Hepatocyte (in vitro differentiated cells): Measurements from ENCODE around the gene CDC42BPB.
"Not testable (repeated sequence)": the region's sequence is repeated elsewhere in the genome, so short reads cannot be mapped to it uniquely, and the experiment has no call there.

Experiments used
- CTCF ChIP-seq: fragments of 200-600 bp; sonication (generic); IDR thresholded peaks from 2 replicates; pipeline ENCODE4 v1.5.1; 2016; ENCODE audit warnings: antibody characterized with exemption, mild to moderate bottlenecking; ENCODE audit not compliant: poor library complexity
- EZH2phosphoT487 ChIP-seq: fragments of 200-600 bp; sonication (generic); IDR thresholded peaks from one replicate; pipeline ENCODE4 v1.6.1; 2018; ENCODE audit warnings: antibody characterized with exemption, mild to moderate bottlenecking, low read depth, moderate library complexity; ENCODE audit not compliant: unreplicated experiment, severe bottlenecking

- TF ChIP-seq CTCF, EZH2phosphoT487: not testable (repeated sequence)
These were observed 130.5 kb downstream of the CDC42BPB start for GRCh38 chr14:102926840-102927239.
